Myometrial cell (primary cell): ENCODE data around the gene LRP2BP. TPM values are rescaled to one million over a fixed set of nuclear protein-coding genes. Genes with fewer than 3 reads are reported as not detected.

Experiments
- total RNA-seq: library from RNA; depleted of rRNA; stranded (reverse); fragments of >200 nt; gene quantifications from 2 replicates; pipeline ENCODE4 v1.2.3, GENCODE V29; 2015

Gene LRP2BP
- 0.18 TPM in 1 of 2 replicates, not detected in the other for total RNA-seq

GRCh38 chr4:185395238-185395955, at the start of gene LRP2BP:
Gene LRP2BP (minus strand): TSS chr4:185395924. CDS start chr4:185378186, 17,738 bp downstream.

GRCh38 chr4:185425647-185426352, 30.1 kb upstream of the LRP2BP start, which contains the start of gene UFSP2:
Gene UFSP2 (minus strand): TSS chr4:185425964. CDS start chr4:185425868, 96 bp downstream.

DNA sequence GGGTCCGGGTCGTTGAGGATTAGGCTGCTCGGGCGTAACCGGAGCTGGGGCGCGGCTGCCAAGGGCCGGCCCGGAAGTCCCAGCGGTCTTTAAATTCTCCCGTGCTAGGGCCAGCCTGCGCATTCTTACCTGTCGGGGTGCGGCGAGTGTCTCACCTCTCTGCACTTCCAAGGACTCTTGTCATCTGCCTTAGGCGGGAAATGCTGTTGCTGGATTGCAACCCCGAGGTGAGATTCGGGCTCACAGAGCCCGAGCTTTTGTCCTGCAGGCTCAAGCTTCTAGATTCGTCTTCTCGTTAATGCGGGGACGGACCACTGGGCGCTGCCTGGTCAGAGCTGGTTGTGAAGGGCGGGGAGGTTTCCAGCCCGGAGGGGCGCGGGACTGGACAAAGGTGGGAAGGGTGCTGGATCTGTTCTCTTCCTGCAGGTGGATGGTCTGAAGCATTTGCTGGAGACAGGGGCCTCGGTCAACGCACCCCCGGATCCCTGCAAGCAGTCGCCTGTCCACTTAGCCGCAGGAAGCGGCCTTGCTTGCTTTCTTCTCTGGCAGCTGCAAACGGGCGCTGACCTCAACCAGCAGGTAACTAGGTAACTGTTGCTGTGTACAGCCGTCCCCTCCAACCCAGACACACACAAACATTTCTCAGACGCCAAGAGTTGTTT, 1.1 kb upstream of the LRP2BP start, which contains the start of gene ANKRD37:
Gene ANKRD37, plus strand, starts transcription at position 118 of the 662 bp plus-strand sequence. Its CDS starts 83 bp downstream, at position 201.

Other genes with a start within 250 kb of the LRP2BP start
- gene CFAP97, start 191.9 kb downstream of the LRP2BP start, total RNA-seq: 22.8 and 30.1 TPM in 2 replicates
- 14.4 and 14.7 TPM in 2 replicates for gene SNX25, start 186.3 kb downstream of the LRP2BP start, total RNA-seq
- gene ANKRD37, start 917 bp upstream of the LRP2BP start, total RNA-seq: 0.53 TPM in 1 of 2 replicates, not detected in the other
- gene UFSP2, start 30.0 kb upstream of the LRP2BP start, total RNA-seq: 39.5 and 41.1 TPM in 2 replicates
- 0.58 and 0.71 TPM in 2 replicates for gene CCDC110, start 75.8 kb upstream of the LRP2BP start, total RNA-seq
- gene PDLIM3, start 139.6 kb upstream of the LRP2BP start, total RNA-seq: 52.8 and 60.8 TPM in 2 replicates